H1 (cell line): Measurements from ENCODE around the gene NCEH1. TPM values are rescaled to one million over a fixed set of nuclear protein-coding genes. Genes with fewer than 3 reads are reported as not detected.

ENCODE experiments used
- CTCF ChIA-PET: fragments of 300-600 bp; sonication (Branson Sonifier 250); formaldehyde crosslinking; loops from one replicate; lab custom pipeline; 2021; ENCODE audit not compliant: partially characterized antibody; lab: Charles Lee
- POLR2A ChIA-PET: fragments of 300-600 bp; sonication (Branson Sonifier 250); formaldehyde crosslinking; loops from one replicate; lab custom pipeline; 2021; ENCODE audit warnings: inconsistent platforms; ENCODE audit not compliant: partially characterized antibody; lab: Charles Lee
- DNase-seq, 2 experiments: peaks; one replicate each; pipeline versions ENCODE4 v3.0.0 to v3.0.0-alpha.2; 2010 to 2022; ENCODE audit warnings: low spot score in 2 of 2, low read depth in 1 of 2, mixed read lengths in 1 of 2
- FAIRE-seq: peaks from 2 replicates; lab custom pipeline; 2011; peaks lifted over from hg19 to GRCh38; lab: Jason Lieb, UNC
- H2AFZ ChIP-seq: 2 replicates; pipeline ENCODE4 v1.8.1; 2012; ENCODE audit warnings: low read length, inconsistent platforms
- H2AK5ac ChIP-seq: 2 replicates; pipeline ENCODE4 v1.6.1; 2013; ENCODE audit warnings: low read depth, low read length
- H2BK120ac ChIP-seq: replicated peaks from 2 replicates; pipeline ENCODE3; 2013; ENCODE audit warnings: low read depth, low read length, inconsistent platforms
- H2BK12ac ChIP-seq: 2 replicates; pipeline ENCODE4 v1.6.1; 2013; ENCODE audit warnings: low read depth, low read length
- H2BK15ac ChIP-seq: 2 replicates; pipeline ENCODE4 v1.6.1; 2013; ENCODE audit warnings: low read length
- H2BK20ac ChIP-seq: 2 replicates; pipeline ENCODE4 v1.6.1; 2013; ENCODE audit warnings: low read length
- H2BK5ac ChIP-seq: 2 replicates; pipeline ENCODE4 v1.6.1; 2013; ENCODE audit warnings: low read depth, low read length
- H3K14ac ChIP-seq: 2 replicates; pipeline ENCODE4 v1.6.1; 2013; ENCODE audit warnings: inconsistent platforms; ENCODE audit not compliant: insufficient read length
- H3K18ac ChIP-seq: 2 replicates; pipeline ENCODE4 v1.6.1; 2013; ENCODE audit warnings: low read length; ENCODE audit errors: extremely low read depth
- H3K23ac ChIP-seq: 2 replicates; pipeline ENCODE4 v1.6.1; 2013; ENCODE audit warnings: inconsistent platforms; ENCODE audit not compliant: insufficient read length
- H3K23me2 ChIP-seq: 2 replicates; pipeline ENCODE4 v1.6.1; 2013; ENCODE audit warnings: low read depth, low read length
- H3K27ac ChIP-seq: 2 replicates; pipeline ENCODE4 v1.6.1; 2011; ENCODE audit warnings: low read depth, low read length, inconsistent platforms
- H3K27me3 ChIP-seq, 4 experiments: replicated peaks in 1 of 4; 1 replicate in 1 of 4; 2 replicates in 3 of 4; pipeline versions ENCODE4 v1.6.1 to v1.8.1; 2011 to 2013; ENCODE audit warnings: low read length in 3 of 4, mild to moderate bottlenecking in 3 of 4, inconsistent platforms in 2 of 4, mixed read lengths in 2 of 4, moderate library complexity in 1 of 4; ENCODE audit not compliant: control insufficient read depth in 3 of 4, insufficient read depth in 3 of 4; ENCODE audit errors: extremely low read depth in 1 of 4
- H3K36me3 ChIP-seq, 4 experiments: 2 replicates each; pipeline versions ENCODE4 v1.6.1 to v1.8.1; 2011 to 2013; ENCODE audit warnings: mild to moderate bottlenecking in 4 of 4, low read length in 3 of 4, moderate library complexity in 2 of 4, control low read depth in 1 of 4, inconsistent platforms in 1 of 4; ENCODE audit not compliant: insufficient read depth in 4 of 4, control insufficient read depth in 2 of 4
- H3K4ac ChIP-seq: replicated peaks from 2 replicates; pipeline ENCODE3; 2013; ENCODE audit warnings: low read length, low read depth, mixed read lengths, inconsistent platforms; ENCODE audit not compliant: insufficient read length
- H3K4me1 ChIP-seq, 4 experiments: replicated peaks in 1 of 4; 1 replicate in 1 of 4; 2 replicates in 3 of 4; pipeline versions ENCODE4 v1.6.1 to v1.8.1; 2011 to 2013; ENCODE audit warnings: low read length in 3 of 4, inconsistent platforms in 2 of 4, mixed read lengths in 1 of 4; ENCODE audit not compliant: insufficient read depth in 4 of 4, control insufficient read depth in 3 of 4
- H3K4me2 ChIP-seq, 2 experiments: 2 replicates each; pipeline versions ENCODE4 v1.6.1 to v1.8.1; 2011 to 2013; ENCODE audit warnings: low read depth in 2 of 2, low read length in 2 of 2, control low read depth in 1 of 2, inconsistent platforms in 1 of 2, mild to moderate bottlenecking in 1 of 2; ENCODE audit not compliant: insufficient read depth in 1 of 2
- H3K4me3 ChIP-seq, 4 experiments: fragments of 200-600, 300-600 bp in 1 of 4; sonication (generic), shearing (Covaris generic), sonication (Bioruptor Twin) in 1 of 4; 2 replicates each; pipeline versions ENCODE4 v1.5.1 to v1.8.1; 2011 to 2016; ENCODE audit warnings: low read length in 4 of 4, low read depth in 3 of 4, control low read depth in 2 of 4, inconsistent platforms in 2 of 4, mild to moderate bottlenecking in 2 of 4, mixed read lengths in 1 of 4, moderate library complexity in 1 of 4; ENCODE audit not compliant: insufficient read depth in 2 of 4; ENCODE audit errors: extremely low read depth in 1 of 4
- H3K56ac ChIP-seq: replicated peaks from 2 replicates; pipeline ENCODE3; 2013; ENCODE audit warnings: low read depth, mild to moderate bottlenecking, mixed read lengths, low read length, inconsistent platforms; ENCODE audit not compliant: insufficient read length
- H3K79me1 ChIP-seq: 2 replicates; pipeline ENCODE4 v1.6.1; 2013; ENCODE audit warnings: low read depth, low read length, control low read depth
- H3K79me2 ChIP-seq, 2 experiments: 2 replicates each; pipeline versions ENCODE4 v1.6.1 to v1.8.1; 2012 to 2013; ENCODE audit warnings: low read length in 2 of 2, mild to moderate bottlenecking in 2 of 2, inconsistent platforms in 1 of 2; ENCODE audit not compliant: insufficient read depth in 2 of 2, control insufficient read depth in 1 of 2
- H3K9ac ChIP-seq, 4 experiments: replicated peaks in 1 of 4; 1 replicate in 1 of 4; 2 replicates in 3 of 4; pipeline versions ENCODE4 v1.6.1 to v1.8.1; 2011 to 2013; ENCODE audit warnings: low read depth in 3 of 4, low read length in 3 of 4, control low read depth in 2 of 4, mild to moderate bottlenecking in 2 of 4, moderate library complexity in 2 of 4, inconsistent platforms in 1 of 4; ENCODE audit errors: extremely low read depth in 1 of 4
- H3K9me3 ChIP-seq, 2 experiments: 2 replicates each; pipeline versions ENCODE4 v1.6.1 to v1.8.1; 2012 to 2013; ENCODE audit warnings: mild to moderate bottlenecking in 2 of 2, moderate library complexity in 2 of 2, control low read depth in 1 of 2, inconsistent platforms in 1 of 2, low read depth in 1 of 2, low read length in 1 of 2, mixed read lengths in 1 of 2; ENCODE audit not compliant: insufficient read depth in 2 of 2
- H4K20me1 ChIP-seq, 2 experiments: replicated peaks in 1 of 2; 2 replicates each; pipeline versions ENCODE3 to v1.8.1; 2011 to 2013; ENCODE audit warnings: inconsistent platforms in 2 of 2, low read length in 2 of 2, mild to moderate bottlenecking in 1 of 2; ENCODE audit not compliant: insufficient read depth in 2 of 2, control insufficient read depth in 1 of 2
- H4K5ac ChIP-seq: 2 replicates; pipeline ENCODE4 v1.6.1; 2013; ENCODE audit warnings: low read length, low read depth, mixed read lengths, inconsistent platforms; ENCODE audit not compliant: insufficient read length
- H4K8ac ChIP-seq: 2 replicates; pipeline ENCODE4 v1.8.0; 2013; ENCODE audit warnings: mild to moderate bottlenecking, moderate library complexity, low read length, inconsistent platforms; ENCODE audit not compliant: insufficient read depth; ENCODE audit errors: extremely low read depth
- H4K91ac ChIP-seq: replicated peaks from 2 replicates; pipeline ENCODE3; 2013; ENCODE audit warnings: low read length, mixed read lengths, inconsistent platforms; ENCODE audit not compliant: insufficient read length
- ATF3 ChIP-seq: IDR thresholded peaks from 2 replicates; pipeline ENCODE4 v1.6.1; 2011; ENCODE audit warnings: low read depth, mild to moderate bottlenecking, low read length; ENCODE audit not compliant: insufficient read depth
- CBX8 ChIP-seq: fragments of 300-800, 300-1000 bp; sonication (generic); IDR thresholded peaks from 2 replicates; pipeline ENCODE4 v1.7.1; 2016; ENCODE audit warnings: low read depth, low read length, borderline replicate concordance
- CREB1 ChIP-seq: IDR thresholded peaks from 2 replicates; pipeline ENCODE4 v1.6.1; 2012; ENCODE audit warnings: inconsistent platforms
- CTCF ChIP-seq, 3 experiments: IDR thresholded peaks; 1 replicate in 2 of 3; 2 replicates in 1 of 3; pipeline versions ENCODE4 v1.5.1 to v1.6.1; 2011; ENCODE audit warnings: low read length in 3 of 3, mild to moderate bottlenecking in 3 of 3, inconsistent platforms in 2 of 3, low read depth in 1 of 3, moderate library complexity in 1 of 3; ENCODE audit not compliant: insufficient read depth in 1 of 3; ENCODE audit errors: control extremely low read depth in 1 of 3
- E2F6 ChIP-seq: IDR thresholded peaks from 2 replicates; pipeline ENCODE4 v1.6.1; 2012; ENCODE audit warnings: inconsistent platforms
- EZH2 ChIP-seq: fragments of 200-600 bp; sonication (generic); IDR thresholded peaks from 2 replicates; pipeline ENCODE4 v1.7.1; 2012; ENCODE audit warnings: low read depth, mild to moderate bottlenecking, moderate library complexity, low read length, inconsistent platforms; ENCODE audit not compliant: severe bottlenecking
- MAX ChIP-seq: IDR thresholded peaks from 2 replicates; pipeline ENCODE4 v1.6.1; 2012; ENCODE audit warnings: inconsistent platforms
- NANOG ChIP-seq: IDR thresholded peaks from 2 replicates; pipeline ENCODE4 v1.6.1; 2011; ENCODE audit warnings: low read length, low read depth, mild to moderate bottlenecking, inconsistent platforms; ENCODE audit not compliant: insufficient read depth, poor library complexity, severe bottlenecking
- SIX5 ChIP-seq: IDR thresholded peaks from 2 replicates; pipeline ENCODE4 v1.6.1; 2011; ENCODE audit warnings: mild to moderate bottlenecking, low read depth, low read length
- WGBS, 2 experiments: shearing (Covaris generic) in 1 of 2; methylation state at CpG; one replicate each; pipeline versions ENCODE4 v1.1.6 to v1.1.7; 2013 to 2015; ENCODE audit warnings: low lambda C conversion rate in 2 of 2, mixed read lengths in 2 of 2, inconsistent platforms in 1 of 2, low coverage in 1 of 2, missing lambda C conversion rate in 1 of 2; ENCODE audit not compliant: insufficient replicate concordance in 2 of 2, insufficient coverage in 1 of 2, insufficient read length in 1 of 2; ENCODE audit errors: extremely low coverage in 1 of 2, missing lambda C conversion rate in 1 of 2; 5-methylcytosine and 5-hydroxymethylcytosine counted together
- polyA plus RNA-seq, 7 experiments: library from polyadenylated mRNA; depleted of rRNA in 3 of 7; stranded (reverse) in 5 of 7; unstranded in 2 of 7; fragments of >200 nt in 5 of 7; fragments of 200-250 nt in 2 of 7; gene quantifications; 1 replicate in 5 of 7; 2 replicates in 1 of 7; 4 replicates in 1 of 7; pipeline versions ENCODE4 v1.2.1 to v1.2.3, GENCODE V29; 2011 to 2013; ENCODE audit warnings: missing spikeins in 2 of 7, mixed read lengths in 2 of 7
- total RNA-seq: library from RNA; stranded (reverse); fragmentation: NEBNext Ultra II Directional; extraction: Animal tissue kit (Norgen Biotek cat#: 25700); gene quantifications from 2 replicates; pipeline ENCODE4 v1.2.1, GENCODE V29; 2021

The NCEH1 gene
- total and polyA plus RNA-seq, 2 of the 8 experiments (the other 6 are each of a cell fraction or from before 2014, with no cell fraction given): 2.2 to 6.4 TPM

- Histone ChIP-seq H3K27ac (no peak overlapping the region), H3K4ac (no peak overlapping the region), H2AK5ac (no peak overlapping the region), H2BK5ac (no peak overlapping the region), H2AFZ (no peak overlapping the region), H3K9me3 (no peaks in the 10 kb centered on the region), H2BK120ac (no peak overlapping the region), H3K4me1 (peaks cover 0 to 2% (median 0%) of the 10 kb centered on the region in 4 experiments; a peak in 1 of 7 replicates), H3K14ac (no peak overlapping the region), H3K56ac (no peak overlapping the region), H4K5ac (no peak overlapping the region), H4K20me1 (peaks cover 0 to 2% of the 10 kb centered on the region in 2 experiments), H3K27me3 (no peaks in the 10 kb centered on the region), H2BK12ac (no peak overlapping the region), H3K79me2 (no peaks in the 10 kb centered on the region), H3K36me3 (no peaks in the 10 kb centered on the region), H3K23me2 (no peaks in the 10 kb centered on the region), H3K23ac (no peak overlapping the region), H2BK15ac (no peak overlapping the region), H4K8ac (no peak overlapping the region), H3K18ac (no peak overlapping the region), H3K79me1 (peaks cover 5% of the 10 kb centered on the region; the same call in 1 of the 2 replicates), H4K91ac (no peak overlapping the region), H2BK20ac (no peak overlapping the region), H3K9ac (no peak overlapping the region), H3K4me2 (no peak overlapping the region), H3K4me3 (no peak overlapping the region)
- POLR2A ChIA-PET: no interaction called here
- WGBS, 2 experiments: 86% methylated on average over 1 of the region's 1 CpG; no CpG with 5 or more reads in 1 of the 2 experiments
- CTCF ChIA-PET: interaction anchor here (1.2 to 3.1 kb wide), 4 partner anchors 10 to 28 kb away, joined by 3 to 15 read pairs (median 5); partner anchors contain the start of gene NCEH1
- DNase-seq (no peak), FAIRE-seq (no peak)
- TF ChIP-seq CBX8 (no peak), NANOG (no peak), ATF3 (no peak), EZH2 (no peak), MAX (no peak), SIX5 (no peak), CREB1 (no peak), E2F6 (no peak), CTCF (IDR thresholded peaks at IDR 0.05; ENCODE audit: control extremely low read depth in 1 of 3, insufficient read depth in 1 of 3, low read depth in 1 of 3, low read length in 3 of 3) (no peak)
Observed at GRCh38 chr3:172700936-172701455, 9.9 kb downstream of the NCEH1 start.
